Tibial artery (tissue), 4 donors: Measurements from ENCODE around the gene EGF.

ENCODE experiments used
- DNase-seq, 2 donors: peaks; one replicate each; pipeline ENCODE4 v3.0.0-alpha.2; 2019
- H3K27ac ChIP-seq, 2 donors: fragments of 200-600 bp; sonication (generic) in 1 of 2; 1 replicate in 1 of 2; 2 replicates in 1 of 2; pipeline ENCODE4 v1.5.1; 2018 to 2019; ENCODE audit warnings: mild to moderate bottlenecking in 1 of 2
- H3K27me3 ChIP-seq, 2 donors: fragments of 200-600 bp; sonication (generic) in 1 of 2; one replicate each; pipeline versions ENCODE4 v1.5.1 to v1.6.0; 2016 to 2019
- H3K36me3 ChIP-seq, 3 donors: fragments of 200-600 bp; sonication (generic) in 2 of 3; one replicate each; pipeline ENCODE4 v1.5.1; 2016 to 2019; ENCODE audit warnings: mild to moderate bottlenecking in 2 of 3
- H3K4me1 ChIP-seq, 4 donors: fragments of 200-600 bp; sonication (generic) in 2 of 4; 1 replicate in 3 of 4; 2 replicates in 1 of 4; pipeline ENCODE4 v1.5.1; 2016 to 2019
- H3K4me3 ChIP-seq, 2 donors: fragments of 200-600 bp; sonication (generic) in 1 of 2; 1 replicate in 1 of 2; 2 replicates in 1 of 2; pipeline ENCODE4 v1.5.1; 2018 to 2019; ENCODE audit warnings: mild to moderate bottlenecking in 2 of 2
- H3K9me3 ChIP-seq, 3 donors: fragments of 200-600 bp; sonication (generic) in 1 of 3; one replicate each; pipeline ENCODE4 v1.5.1; 2016 to 2019
- CTCF ChIP-seq, 2 experiments: fragments of 200-600 bp in 1 of 2; fragments of 450-650 bp in 1 of 2; IDR thresholded peaks; one replicate each; pipeline ENCODE4 v1.5.1; 2017 to 2019; ENCODE audit warnings: antibody characterized with exemption in 2 of 2, mild to moderate bottlenecking in 1 of 2, moderate library complexity in 1 of 2
- intact Hi-C: fragments of 100-400 bp; cut with DNase I; formaldehyde crosslinking; loops from one replicate; pipeline ENCODE4 v1.15.0; 2023; ENCODE audit warnings: low total_unique reads

EGF gene

GRCh38 chr4:109952612-109953011 lies 39.9 kb downstream of the EGF start:
- no peaks in the 10 kb centered on the region for H3K4me1 ChIP-seq
- H3K9me3 ChIP-seq = no peaks in the 10 kb centered on the region
- no peak for DNase-seq
- H3K27ac ChIP-seq = no peak overlapping the region
- no peaks in the 10 kb centered on the region for H3K36me3 ChIP-seq
- H3K4me3 ChIP-seq = no peak overlapping the region
- H3K27me3 ChIP-seq = no peaks in the 10 kb centered on the region
- intact Hi-C loops = no loop called here
- no peak for TF ChIP-seq CTCF (IDR thresholded peaks at IDR 0.05)

- no peaks in the 10 kb centered on the region for H3K9me3 ChIP-seq
- no peak overlapping the region for H3K27ac ChIP-seq
- intact Hi-C loops = no loop called here
- TF ChIP-seq CTCF (IDR thresholded peaks at IDR 0.05) = no peak
- H3K4me1 ChIP-seq = no peaks in the 10 kb centered on the region
- no peak overlapping the region for H3K4me3 ChIP-seq
- no peaks in the 10 kb centered on the region for H3K36me3 ChIP-seq
- no peak for DNase-seq
- no peaks in the 10 kb centered on the region for H3K27me3 ChIP-seq
Measured at GRCh38 chr4:109953556-109953955, 40.9 kb downstream of the EGF start.

GRCh38 chr4:109955146-109955545 lies 42.5 kb downstream of the EGF start:
- no peaks in the 10 kb centered on the region for H3K9me3 ChIP-seq
- no peak for TF ChIP-seq CTCF (IDR thresholded peaks at IDR 0.05)
- H3K4me1 ChIP-seq = no peaks in the 10 kb centered on the region
- no peak for DNase-seq
- H3K27me3 ChIP-seq = no peaks in the 10 kb centered on the region
- H3K36me3 ChIP-seq = no peaks in the 10 kb centered on the region
- H3K27ac ChIP-seq = no peak overlapping the region
- no peak overlapping the region for H3K4me3 ChIP-seq
- intact Hi-C loops = no loop called here

- H3K9me3 ChIP-seq = no peaks in the 10 kb centered on the region
- no peak for DNase-seq
- H3K4me1 ChIP-seq = no peaks in the 10 kb centered on the region
- no peaks in the 10 kb centered on the region for H3K36me3 ChIP-seq
- TF ChIP-seq CTCF (IDR thresholded peaks at IDR 0.05) = no peak
- no peaks in the 10 kb centered on the region for H3K27me3 ChIP-seq
- intact Hi-C loops = no loop called here
- no peak overlapping the region for H3K4me3 ChIP-seq
- H3K27ac ChIP-seq = no peak overlapping the region
Measured at GRCh38 chr4:109957227-109957626, 44.5 kb downstream of the EGF start.

GRCh38 chr4:109959195-109959594 lies 46.5 kb downstream of the EGF start:
- intact Hi-C loops = no loop called here

More at GRCh38 chr4:109959195-109959594, 46.5 kb downstream of the EGF start:
- Histone ChIP-seq H3K9me3 (no peaks in the 10 kb centered on the region), H3K4me1 (no peaks in the 10 kb centered on the region), H3K4me3 (no peak overlapping the region), H3K27me3 (no peaks in the 10 kb centered on the region), H3K36me3 (no peaks in the 10 kb centered on the region), H3K27ac (no peak overlapping the region)
- no peak for TF ChIP-seq CTCF (IDR thresholded peaks at IDR 0.05)
- DNase-seq = no peak
